IgD-negative memory B cell (primary cell): Measurements from ENCODE around the gene SLC9A8. TPM values are rescaled to one million over a fixed set of nuclear protein-coding genes. Genes with fewer than 3 reads are reported as not detected.

ENCODE experiments used
- H3K27ac Mint-ChIP-seq, 3 donors: one replicate each; pipeline ENCODE4 v1.8.0; 2020 to 2022; ENCODE audit warnings: mild to moderate bottlenecking in 3 of 3, mixed read lengths in 3 of 3, moderate library complexity in 1 of 3
- H3K27me3 Mint-ChIP-seq: one replicate; pipeline ENCODE4 v1.8.0; 2021; ENCODE audit warnings: mixed read lengths
- H3K36me3 Mint-ChIP-seq: one replicate; pipeline ENCODE4 v1.8.0; 2020; ENCODE audit warnings: mild to moderate bottlenecking, mixed read lengths
- H3K4me1 Mint-ChIP-seq, 3 donors: one replicate each; pipeline ENCODE4 v1.8.0; 2020 to 2022; ENCODE audit warnings: mixed read lengths in 3 of 3, mild to moderate bottlenecking in 1 of 3
- H3K4me3 Mint-ChIP-seq, 4 donors: one replicate each; pipeline ENCODE4 v1.8.0; 2020 to 2022; ENCODE audit warnings: mild to moderate bottlenecking in 4 of 4, mixed read lengths in 4 of 4, moderate library complexity in 3 of 4
- H3K9me3 Mint-ChIP-seq, 3 donors: one replicate each; pipeline ENCODE4 v1.8.0; 2020 to 2021; ENCODE audit warnings: mixed read lengths in 3 of 3, mild to moderate bottlenecking in 1 of 3
- polyA plus RNA-seq: library from polyadenylated mRNA; unstranded; fragments of 300-500 nt; fragmentation: Illumina TruSeq; gene quantifications from one replicate; pipeline ENCODE4 v1.2.3, GENCODE V29; 2021

The SLC9A8 gene
- polyA plus RNA-seq, 1 donor from 2014 or later, result 13.2 TPM

- no peaks in the 10 kb centered on the region for H3K27me3 Mint-ChIP-seq
- H3K36me3 Mint-ChIP-seq, result no peaks in the 10 kb centered on the region
- peak overlapping the region in 2 of 3 donors; percentile 47 to 59 for H3K27ac Mint-ChIP-seq
- no peaks in the 10 kb centered on the region for H3K9me3 Mint-ChIP-seq
- H3K4me1 Mint-ChIP-seq, result peaks cover 3 to 6% (median 4%) of the 10 kb centered on the region in 3 donors
- H3K4me3 Mint-ChIP-seq, result peak overlapping the region in 2 of 4 donors; percentile 12 to 27
Measured at GRCh38 chr20:49928411-49929141, 115.9 kb downstream of the SLC9A8 start.

GRCh38 chr20:49929142-49929494 is 116.5 kb downstream of the SLC9A8 start:
- peak overlapping the region in 1 of 3 donors; percentile 59 for H3K27ac Mint-ChIP-seq
- H3K27me3 Mint-ChIP-seq, result no peaks in the 10 kb centered on the region
- H3K4me3 Mint-ChIP-seq, result peak overlapping the region in 1 of 4 donors; percentile 27
- no peaks in the 10 kb centered on the region for H3K9me3 Mint-ChIP-seq
- no peaks in the 10 kb centered on the region for H3K36me3 Mint-ChIP-seq
- peaks cover 6 to 9% (median 7%) of the 10 kb centered on the region in 3 donors for H3K4me1 Mint-ChIP-seq

GRCh38 chr20:49935746-49936152 is 123.1 kb downstream of the SLC9A8 start:
- Mint-ChIP-seq H3K36me3 (peaks cover 1% of the 10 kb centered on the region), H3K27me3 (no peaks in the 10 kb centered on the region), H3K9me3 (no peaks in the 10 kb centered on the region), H3K4me3 (peak overlapping the region; percentile 96 to 98 (median 96)), H3K27ac (peak overlapping the region; percentile 93 to 96 (median 96)), H3K4me1 (peaks cover 35 to 39% (median 36%) of the 10 kb centered on the region in 3 donors)

GRCh38 chr20:49936153-49937026 is 123.8 kb downstream of the SLC9A8 start, which contains the start of gene RNF114:
TSS of gene RNF114 (plus strand) at chr20:49936397. CDS start at chr20:49936413, 16 bp downstream.
- H3K27ac Mint-ChIP-seq, result peak within 1 kb of the TSS; percentile 93 to 96 (median 96)
- peaks cover 38 to 44% (median 41%) of the 10 kb centered on the region in 3 donors for H3K4me1 Mint-ChIP-seq

GRCh38 chr20:49937027-49937929 is 124.7 kb downstream of the SLC9A8 start:
- no peaks in the 10 kb centered on the region for H3K27me3 Mint-ChIP-seq
- no peaks in the 10 kb centered on the region for H3K9me3 Mint-ChIP-seq
- peak overlapping the region; percentile 93 to 96 (median 95) for H3K27ac Mint-ChIP-seq
- H3K4me3 Mint-ChIP-seq, result peak overlapping the region; percentile 96 to 98 (median 96)
- H3K4me1 Mint-ChIP-seq, result peaks cover 42 to 45% (median 43%) of the 10 kb centered on the region in 3 donors
- peaks cover 4% of the 10 kb centered on the region for H3K36me3 Mint-ChIP-seq

More at GRCh38 chr20:49936153-49937026, 123.8 kb downstream of the SLC9A8 start, which contains the start of gene RNF114:
- H3K36me3 Mint-ChIP-seq, result peaks cover 4% of the 10 kb centered on the region
- H3K4me3 Mint-ChIP-seq, result peak within 1 kb of the TSS; percentile 96 to 98 (median 96)
- no peaks in the 10 kb centered on the region for H3K9me3 Mint-ChIP-seq
- H3K27me3 Mint-ChIP-seq, result no peaks in the 10 kb centered on the region

- peaks cover 43 to 48% (median 44%) of the 10 kb centered on the region in 3 donors for H3K4me1 Mint-ChIP-seq
- H3K9me3 Mint-ChIP-seq, result no peaks in the 10 kb centered on the region
- H3K27me3 Mint-ChIP-seq, result no peaks in the 10 kb centered on the region
- H3K27ac Mint-ChIP-seq, result peak overlapping the region; percentile 50 to 93 (median 75)
- peaks cover 4% of the 10 kb centered on the region for H3K36me3 Mint-ChIP-seq
- peak overlapping the region; percentile 23 to 98 (median 92) for H3K4me3 Mint-ChIP-seq
Measured at GRCh38 chr20:49938173-49939163, 125.8 kb downstream of the SLC9A8 start.

- Mint-ChIP-seq H3K27ac (peak overlapping the region in 2 of 3 donors; percentile 53 to 82), H3K36me3 (peaks cover 3% of the 10 kb centered on the region), H3K27me3 (no peaks in the 10 kb centered on the region), H3K4me1 (peaks cover 37 to 38% (median 38%) of the 10 kb centered on the region in 3 donors), H3K4me3 (peak overlapping the region in 1 of 4 donors; percentile 45), H3K9me3 (no peaks in the 10 kb centered on the region)
Measured at GRCh38 chr20:49941456-49941855, 128.8 kb downstream of the SLC9A8 start.

Other genes starting within 250 kb of the SLC9A8 start
- gene PTGIS, start 244.7 kb upstream of the SLC9A8 start, polyA plus RNA-seq, result not detected
- gene B4GALT5, start 99.0 kb upstream of the SLC9A8 start, polyA plus RNA-seq, result 0.48 TPM
- 7.1 TPM for gene SPATA2, start 102.7 kb downstream of the SLC9A8 start, polyA plus RNA-seq
- gene RNF114, start 123.6 kb downstream of the SLC9A8 start, polyA plus RNA-seq, result 119 TPM
- gene SNAI1, start 170.2 kb downstream of the SLC9A8 start, polyA plus RNA-seq, result 0.63 TPM